OCI-M1 (cell line): ENCODE results near the gene RHOT2.

ENCODE experiments used
- DNase-seq: peaks from one replicate; lab custom pipeline; 2025; lab: John Stamatoyannopoulos, UW

The RHOT2 gene

GRCh38 chr16:715477-716199, 47.7 kb downstream of the RHOT2 start:
- no peak for DNase-seq

- no peak for DNase-seq
Measured at GRCh38 chr16:716200-716568, 48.3 kb downstream of the RHOT2 start.

- no peak for DNase-seq
Measured at GRCh38 chr16:716768-717325, 48.9 kb downstream of the RHOT2 start.

- DNase-seq = no peak
Measured at GRCh38 chr16:717450-718245, 49.7 kb downstream of the RHOT2 start.

GRCh38 chr16:718389-718788, 50.5 kb downstream of the RHOT2 start:
- DNase-seq = no peak

- DNase-seq = no peak
Measured at GRCh38 chr16:718922-719321, 51.0 kb downstream of the RHOT2 start.

GRCh38 chr16:719815-720446, 52.0 kb downstream of the RHOT2 start:
- DNase-seq = peak; percentile 47

- peak; percentile 65 for DNase-seq
Measured at GRCh38 chr16:720447-720989, 52.6 kb downstream of the RHOT2 start.

GRCh38 chr16:720990-721764, 53.2 kb downstream of the RHOT2 start, which contains the start of gene ANTKMT:
TSS of gene ANTKMT (plus strand) at chr16:721146. CDS start at chr16:721275, 129 bp downstream.
- DNase-seq = peak; percentile 94

GRCh38 chr16:721765-722540, 54.0 kb downstream of the RHOT2 start:
- DNase-seq = no peak

- DNase-seq = no peak
Measured at GRCh38 chr16:722835-723633, 55.1 kb downstream of the RHOT2 start.

- DNase-seq = no peak
Measured at GRCh38 chr16:723695-724094, 55.8 kb downstream of the RHOT2 start.
